SH-SY5Y (cell line): ENCODE data around the gene HTRA2.

Experiments used
- GATA2 ChIP-seq: IDR thresholded peaks from 2 replicates; pipeline ENCODE4 v1.6.1; 2011; ENCODE audit warnings: mild to moderate bottlenecking, low read depth, low read length
- GATA3 ChIP-seq: IDR thresholded peaks from 2 replicates; pipeline ENCODE4 v1.6.1; 2011; ENCODE audit warnings: low read depth, mild to moderate bottlenecking, low read length, moderate library complexity

DNA sequence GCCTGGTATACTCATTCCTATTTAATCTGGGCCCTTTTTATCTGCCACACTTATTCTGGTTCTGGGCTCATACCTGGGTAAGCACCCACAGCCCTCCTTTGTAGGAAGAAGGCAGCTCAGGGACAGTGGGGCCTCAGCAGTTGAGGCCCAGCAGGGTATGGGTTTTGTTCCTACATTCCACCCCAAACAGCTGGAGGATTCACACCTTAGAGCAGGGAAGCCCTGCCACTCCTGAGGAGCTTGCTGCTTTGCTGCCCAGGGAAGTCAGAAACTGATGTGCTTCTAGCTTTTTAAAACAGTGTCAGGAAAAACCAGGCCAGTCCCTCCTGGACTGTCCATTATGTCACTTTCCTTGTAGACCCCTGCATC, 29.2 kb upstream of the HTRA2 start:
- TF ChIP-seq GATA2 (no peak), GATA3 (no peak)
